AG04449 (cell line): Measurements from ENCODE around the gene DMBT1.
A peak's percentile ranks its signal among the peaks of the same experiment; 100 is the strongest.

ENCODE experiments used
- CTCF ChIA-PET: fragments of 350-600 bp; formaldehyde crosslinking; extraction: SDS; loops from one replicate; lab custom pipeline; 2021; ENCODE audit warnings: antibody characterized with exemption; lab: Yijun Ruan, JAX
- POLR2A ChIA-PET: fragments of 400-600, 350-600 bp; formaldehyde crosslinking; extraction: SDS; loops from one replicate; lab custom pipeline; 2020; ENCODE audit warnings: antibody characterized with exemption, inconsistent platforms; lab: Yijun Ruan, JAX
- DNase-seq: peaks from one replicate; pipeline ENCODE4 v3.0.0-alpha.2; 2010; ENCODE audit warnings: low read depth, low spot score
- H3K4me3 ChIP-seq: 2 replicates; pipeline ENCODE4 v1.5.1; 2011; ENCODE audit warnings: low read depth, mild to moderate bottlenecking, control low read depth, low read length
- TF ChIP-seq, protein P1 (sequence below): IDR thresholded peaks from one replicate; pipeline ENCODE4 v1.5.1; 2011; ENCODE audit warnings: mild to moderate bottlenecking, moderate library complexity, low read length, control low read depth, inconsistent platforms; ENCODE audit not compliant: insufficient read depth; ENCODE audit errors: missing control alignments

DMBT1 gene

DNA sequence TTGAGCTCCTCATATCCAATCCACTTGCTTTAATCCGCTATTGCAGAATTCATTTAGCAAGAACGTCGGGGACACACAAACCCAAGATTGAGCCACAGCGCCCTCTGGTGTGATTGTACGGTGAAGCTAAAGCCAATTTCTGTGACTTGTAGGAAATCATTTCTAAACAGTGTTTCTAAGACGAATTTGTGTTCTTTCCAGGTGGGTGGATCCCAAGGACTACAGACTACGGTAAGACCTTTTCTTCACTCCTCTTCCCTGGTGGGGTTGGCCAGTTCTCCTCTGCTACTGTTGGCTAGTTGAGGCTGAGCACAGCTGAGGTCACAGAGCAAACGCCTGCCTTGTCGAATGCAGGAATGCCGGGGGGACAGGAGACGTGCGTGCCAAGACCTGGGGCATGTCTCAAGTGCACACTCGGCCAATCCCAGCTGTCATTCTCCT, 5.2 kb downstream of the DMBT1 start:
- POLR2A ChIA-PET: interaction anchor here (0.9 kb wide), 1 partner anchor 66 kb away, joined by 3 read pairs; no protein-coding TSS in a partner anchor
- DNase-seq: peak; percentile 41
- CTCF ChIA-PET: interaction anchor here (0.6 to 8.6 kb wide), 76 partner anchors 9 to 401 kb away, joined by 3 to 146 read pairs (median 5); partner anchors contain the start of genes ARMS2, BTBD16, HTRA1 and PLEKHA1
- peak overlapping the region; percentile 10; the same call in 1 of the 2 replicates for H3K4me3 ChIP-seq
- TF ChIP-seq, protein P1, sequence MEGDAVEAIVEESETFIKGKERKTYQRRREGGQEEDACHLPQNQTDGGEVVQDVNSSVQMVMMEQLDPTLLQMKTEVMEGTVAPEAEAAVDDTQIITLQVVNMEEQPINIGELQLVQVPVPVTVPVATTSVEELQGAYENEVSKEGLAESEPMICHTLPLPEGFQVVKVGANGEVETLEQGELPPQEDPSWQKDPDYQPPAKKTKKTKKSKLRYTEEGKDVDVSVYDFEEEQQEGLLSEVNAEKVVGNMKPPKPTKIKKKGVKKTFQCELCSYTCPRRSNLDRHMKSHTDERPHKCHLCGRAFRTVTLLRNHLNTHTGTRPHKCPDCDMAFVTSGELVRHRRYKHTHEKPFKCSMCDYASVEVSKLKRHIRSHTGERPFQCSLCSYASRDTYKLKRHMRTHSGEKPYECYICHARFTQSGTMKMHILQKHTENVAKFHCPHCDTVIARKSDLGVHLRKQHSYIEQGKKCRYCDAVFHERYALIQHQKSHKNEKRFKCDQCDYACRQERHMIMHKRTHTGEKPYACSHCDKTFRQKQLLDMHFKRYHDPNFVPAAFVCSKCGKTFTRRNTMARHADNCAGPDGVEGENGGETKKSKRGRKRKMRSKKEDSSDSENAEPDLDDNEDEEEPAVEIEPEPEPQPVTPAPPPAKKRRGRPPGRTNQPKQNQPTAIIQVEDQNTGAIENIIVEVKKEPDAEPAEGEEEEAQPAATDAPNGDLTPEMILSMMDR: peak; percentile 80

DNA sequence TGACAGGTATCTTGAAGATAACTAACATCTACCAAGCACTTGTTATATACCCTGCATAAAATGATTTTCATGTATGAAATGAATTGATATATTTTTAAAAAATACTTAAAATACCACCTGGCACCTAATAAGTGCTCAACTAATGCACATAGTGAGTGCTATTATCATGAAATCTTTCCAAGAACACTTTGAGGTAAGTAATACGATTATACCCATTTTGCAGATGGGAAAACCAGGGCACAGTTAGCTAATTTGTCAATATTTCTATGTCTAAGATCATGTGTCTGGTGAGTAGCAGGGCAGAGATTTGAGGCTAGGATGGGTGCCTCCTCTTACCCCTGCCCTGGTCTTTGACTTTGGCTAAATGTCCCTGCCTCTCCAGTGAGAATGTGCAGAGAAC, 6.1 kb downstream of the DMBT1 start:
- CTCF ChIA-PET: interaction anchor here (0.9 to 8.6 kb wide), 26 partner anchors 9 to 992 kb away, joined by 3 to 146 read pairs (median 13); partner anchors contain the start of genes HTRA1 and PLEKHA1
- no peak for DNase-seq
- H3K4me3 ChIP-seq: no peak overlapping the region
- TF ChIP-seq, protein P1: no peak
- POLR2A ChIA-PET: no interaction called here

- no peak for DNase-seq
- H3K4me3 ChIP-seq: no peak overlapping the region
- POLR2A ChIA-PET: no interaction called here
- CTCF ChIA-PET: interaction anchor here (0.9 to 8.6 kb wide), 16 partner anchors 8 to 991 kb away, joined by 3 to 146 read pairs (median 12); no protein-coding TSS in a partner anchor
- TF ChIP-seq, protein P1: peak; percentile 51
Measured at GRCh38 chr10:122567056-122567660, 6.6 kb downstream of the DMBT1 start.

GRCh38 chr10:122568551-122568950, 8.0 kb downstream of the DMBT1 start:
- TF ChIP-seq, protein P1: no peak
- DNase-seq: no peak
- CTCF ChIA-PET: interaction anchor here (0.8 to 8.6 kb wide), 12 partner anchors 9 to 289 kb away, joined by 3 to 146 read pairs (median 4); no protein-coding TSS in a partner anchor
- no peak overlapping the region for H3K4me3 ChIP-seq
- POLR2A ChIA-PET: no interaction called here

- TF ChIP-seq, protein P1: no peak
- ChIA-PET POLR2A (no interaction called here), CTCF (interaction anchor here (0.9 to 3.0 kb wide), 3 partner anchors 137 to 303 kb away, joined by 3 to 12 read pairs (median 3); no protein-coding TSS in a partner anchor)
- DNase-seq: no peak
- no peak overlapping the region for H3K4me3 ChIP-seq
Measured at GRCh38 chr10:122570920-122571319, 10.4 kb downstream of the DMBT1 start.

DNA sequence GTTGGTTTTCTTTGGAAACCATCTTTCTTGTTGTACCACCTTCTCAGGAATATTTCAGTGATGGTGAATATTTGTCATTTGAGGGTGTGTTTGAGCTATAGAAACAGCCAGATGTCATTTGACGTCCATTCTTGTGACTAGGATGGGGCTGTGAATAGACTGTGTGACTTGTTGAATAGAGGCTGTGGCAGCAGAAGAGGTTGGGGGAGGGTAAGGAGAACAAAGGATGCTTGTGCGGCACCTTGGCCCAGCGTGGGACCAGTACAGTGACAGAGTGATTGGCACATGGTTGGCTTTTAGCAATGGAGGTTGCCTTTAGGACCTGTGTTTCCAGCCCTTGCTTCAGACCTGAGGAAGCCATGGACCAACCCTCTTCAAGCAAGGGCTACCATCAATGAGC, 11.3 kb downstream of the DMBT1 start:
- CTCF ChIA-PET: no interaction called here
- H3K4me3 ChIP-seq: no peak overlapping the region
- DNase-seq: no peak
- TF ChIP-seq, protein P1: no peak
- POLR2A ChIA-PET: no interaction called here
